Non-pigmented ciliary epithelial cell (primary cell): ENCODE measurements around the gene ZFYVE28.

ENCODE experiments used
- DNase-seq: peaks from one replicate; pipeline ENCODE4 v3.0.0-alpha.2; 2010; ENCODE audit warnings: low read depth

The ZFYVE28 gene

DNA sequence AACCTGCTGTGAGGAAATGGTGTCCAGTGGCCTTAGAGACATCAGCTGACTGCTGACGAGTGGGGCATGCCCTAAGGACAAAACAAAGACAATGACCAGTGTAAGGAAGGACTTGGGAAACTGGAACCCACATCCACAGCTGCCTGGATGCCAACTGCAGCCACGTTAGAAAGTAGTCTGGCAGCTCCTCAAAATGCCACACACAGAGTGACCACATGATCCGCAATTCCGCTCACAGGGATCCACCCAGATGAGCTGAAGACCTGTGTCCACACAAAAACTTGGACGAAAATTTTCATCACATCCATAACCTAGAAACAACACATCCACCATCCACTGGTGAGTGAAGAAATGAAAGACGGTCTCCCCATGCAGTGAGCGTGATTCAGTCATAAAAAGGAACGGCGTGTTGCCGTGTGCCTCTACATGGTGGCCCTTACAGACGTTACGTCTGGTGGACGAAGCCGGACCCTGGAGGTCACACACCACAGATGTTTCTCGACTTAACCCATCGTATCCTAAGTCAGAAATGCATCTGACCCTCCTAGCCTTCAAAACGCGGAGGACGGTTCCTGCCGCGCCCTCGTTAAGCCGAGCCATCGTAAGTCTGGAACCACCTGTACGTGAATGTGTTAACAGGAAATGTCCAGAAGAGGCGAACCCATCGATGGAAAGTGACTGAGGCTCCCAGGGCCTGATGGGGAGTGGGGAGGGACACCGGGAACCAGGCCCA lies 115.9 kb downstream of the ZFYVE28 start:
- no peak for DNase-seq

DNA sequence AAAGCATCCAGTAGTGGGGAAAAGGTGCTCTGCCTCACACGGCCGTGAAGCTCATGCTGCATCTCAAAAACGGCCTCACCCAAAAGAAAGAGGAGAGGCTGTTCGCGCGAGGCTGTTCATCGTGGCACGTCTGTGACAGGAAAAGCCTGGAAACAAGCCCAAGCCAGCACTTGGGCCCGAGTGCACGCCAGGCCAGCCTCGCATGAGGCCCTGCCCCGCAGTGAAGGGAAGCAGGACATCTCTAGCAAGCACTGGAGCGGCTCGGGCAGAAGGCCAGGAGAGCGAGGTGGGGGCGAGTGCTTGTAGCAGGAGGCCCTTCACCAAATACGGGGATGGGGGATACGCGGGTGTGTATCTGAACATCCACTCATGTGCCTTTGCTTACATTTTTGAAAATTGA lies 116.6 kb downstream of the ZFYVE28 start:
- no peak for DNase-seq

DNA sequence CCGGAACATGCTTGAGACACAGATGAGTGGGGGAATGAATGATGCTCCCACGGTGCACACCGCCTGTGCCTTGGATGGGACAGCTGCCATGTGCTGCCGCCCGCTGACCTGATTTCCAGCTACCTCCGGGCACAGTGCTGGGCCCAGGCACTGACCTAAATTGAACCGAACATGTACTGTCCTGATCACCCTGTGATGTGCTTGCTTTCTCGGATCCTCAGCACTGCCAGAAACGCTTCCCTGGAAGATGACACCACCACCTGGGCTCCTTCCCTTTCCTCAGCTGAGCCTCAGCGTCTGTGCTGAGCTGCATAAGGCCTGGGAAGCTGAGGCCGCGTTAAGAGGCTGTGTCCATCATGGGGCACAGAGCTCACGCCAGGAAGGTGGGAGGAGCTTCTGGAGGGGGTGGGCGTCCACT lies 117.2 kb downstream of the ZFYVE28 start:
- DNase-seq: no peak

DNA sequence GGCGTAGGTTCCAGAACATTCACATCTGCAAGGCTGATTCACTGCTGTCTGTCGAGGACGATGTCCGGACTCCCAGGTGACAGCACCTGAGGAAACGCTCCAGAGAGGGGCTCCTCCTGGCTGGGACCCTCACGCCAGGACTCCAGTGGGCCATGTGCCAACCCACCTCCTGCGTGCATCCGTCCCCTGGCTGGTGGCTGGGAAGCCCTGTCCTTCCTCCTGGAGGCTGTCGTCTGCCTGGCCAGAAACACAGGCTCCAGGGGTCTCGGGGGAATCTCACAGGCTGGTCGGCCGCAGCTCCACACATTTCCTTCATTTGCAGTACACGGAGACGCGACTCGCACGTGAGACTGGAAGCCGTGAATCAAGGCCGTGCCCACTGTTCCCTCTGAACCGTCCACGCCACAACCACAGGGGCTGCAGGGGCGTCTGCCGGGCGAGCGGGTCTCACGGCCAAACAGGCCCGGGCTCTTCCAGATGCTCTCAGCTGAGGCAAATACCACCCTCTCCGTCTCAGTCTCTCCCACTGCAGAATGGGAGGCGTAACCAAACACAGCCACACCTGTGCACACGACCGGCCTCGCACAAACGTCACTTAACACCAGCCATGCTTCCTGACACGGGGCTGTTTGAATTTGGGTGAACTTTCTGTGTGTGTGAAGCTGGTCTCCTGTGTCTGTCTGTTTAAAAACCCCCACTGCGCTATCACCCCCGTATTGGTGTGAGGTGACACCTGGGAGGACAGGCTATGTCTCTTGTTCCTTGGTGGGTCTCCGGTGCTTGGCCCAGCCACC lies 117.8 kb downstream of the ZFYVE28 start:
- no peak for DNase-seq

DNA sequence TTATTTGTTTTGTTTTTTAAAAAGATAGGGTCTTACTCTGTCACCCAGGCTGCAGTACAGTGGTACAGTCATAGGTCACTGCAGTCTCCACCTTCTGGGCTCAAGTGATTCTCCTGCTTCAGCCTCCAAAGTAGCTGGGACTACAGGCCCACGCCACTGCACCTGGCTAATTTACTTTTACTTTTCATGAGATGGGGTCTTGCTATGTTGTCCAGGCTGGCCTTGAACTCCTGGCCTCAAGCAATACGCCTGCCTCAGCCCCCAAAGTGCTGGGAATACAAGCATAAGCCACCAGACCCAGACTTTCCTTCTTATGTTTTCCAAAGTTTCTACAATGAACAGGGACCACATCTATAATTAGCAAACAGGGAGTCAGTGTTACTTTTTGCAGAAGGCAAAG lies 118.7 kb downstream of the ZFYVE28 start:
- DNase-seq: no peak

DNA sequence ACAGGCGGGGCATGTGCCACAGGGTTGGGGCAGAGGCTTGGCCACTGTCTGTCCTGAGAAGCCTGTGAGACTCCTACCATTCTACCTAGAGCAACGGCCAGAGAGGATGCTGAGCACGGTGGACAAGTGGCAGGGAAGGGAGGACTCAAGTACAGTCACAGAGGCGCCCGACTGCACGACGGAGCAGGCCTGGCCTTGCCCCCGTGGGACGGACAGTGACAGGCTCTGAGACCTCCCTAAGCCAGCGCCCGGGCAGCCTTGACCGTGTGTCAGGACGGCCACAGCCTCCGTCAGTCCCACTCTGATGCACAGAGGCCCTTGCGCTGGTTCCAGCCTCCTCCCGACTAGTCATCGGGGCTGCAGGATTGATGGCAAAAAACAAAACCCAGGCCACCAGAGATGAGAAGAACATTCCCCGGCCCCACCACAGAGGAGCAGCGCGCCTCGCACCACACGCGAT lies 119.9 kb downstream of the ZFYVE28 start:
- no peak for DNase-seq

DNA sequence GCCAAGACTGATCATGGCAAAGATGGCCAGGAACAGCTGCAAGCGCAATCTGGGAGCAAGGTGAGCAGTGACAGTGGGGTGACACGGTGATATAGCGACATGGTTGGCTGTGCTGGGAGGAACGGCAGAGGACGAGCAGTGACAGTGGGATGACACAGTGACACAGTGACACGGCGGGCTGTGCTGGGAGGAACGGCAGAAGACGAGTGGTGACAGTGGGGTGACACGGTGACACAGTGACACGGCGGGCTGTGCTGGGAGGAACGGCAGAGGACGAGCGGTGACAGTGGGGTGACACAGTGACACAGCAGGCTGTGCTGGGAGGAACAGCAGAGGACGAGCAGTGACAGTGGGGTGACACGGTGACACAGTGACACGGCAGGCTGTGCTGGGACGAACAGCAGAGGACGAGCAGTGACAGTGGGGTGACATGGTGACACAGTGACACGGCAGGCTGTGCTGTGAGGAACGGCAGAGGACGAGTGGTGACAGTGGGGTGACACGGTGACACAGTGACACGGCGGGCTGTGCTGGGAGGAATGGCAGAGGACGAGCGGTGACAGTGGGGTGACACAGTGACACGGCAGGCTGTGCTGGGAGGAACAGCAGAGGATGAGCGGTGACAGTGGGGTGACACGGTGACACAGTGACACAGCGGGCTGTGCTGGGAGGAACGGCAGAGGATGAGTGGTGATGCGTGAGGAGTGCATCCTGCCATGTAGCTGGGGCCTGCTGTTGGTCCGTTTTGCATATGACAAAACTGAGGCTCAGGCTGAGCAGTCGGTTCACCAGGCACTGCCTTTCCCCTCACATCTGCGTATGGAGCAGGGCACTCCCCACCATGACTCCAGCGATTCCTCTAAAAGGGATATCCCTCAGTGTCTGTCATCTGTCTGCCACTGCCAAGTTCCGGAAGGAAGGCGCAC lies 120.6 kb downstream of the ZFYVE28 start:
- no peak for DNase-seq

DNA sequence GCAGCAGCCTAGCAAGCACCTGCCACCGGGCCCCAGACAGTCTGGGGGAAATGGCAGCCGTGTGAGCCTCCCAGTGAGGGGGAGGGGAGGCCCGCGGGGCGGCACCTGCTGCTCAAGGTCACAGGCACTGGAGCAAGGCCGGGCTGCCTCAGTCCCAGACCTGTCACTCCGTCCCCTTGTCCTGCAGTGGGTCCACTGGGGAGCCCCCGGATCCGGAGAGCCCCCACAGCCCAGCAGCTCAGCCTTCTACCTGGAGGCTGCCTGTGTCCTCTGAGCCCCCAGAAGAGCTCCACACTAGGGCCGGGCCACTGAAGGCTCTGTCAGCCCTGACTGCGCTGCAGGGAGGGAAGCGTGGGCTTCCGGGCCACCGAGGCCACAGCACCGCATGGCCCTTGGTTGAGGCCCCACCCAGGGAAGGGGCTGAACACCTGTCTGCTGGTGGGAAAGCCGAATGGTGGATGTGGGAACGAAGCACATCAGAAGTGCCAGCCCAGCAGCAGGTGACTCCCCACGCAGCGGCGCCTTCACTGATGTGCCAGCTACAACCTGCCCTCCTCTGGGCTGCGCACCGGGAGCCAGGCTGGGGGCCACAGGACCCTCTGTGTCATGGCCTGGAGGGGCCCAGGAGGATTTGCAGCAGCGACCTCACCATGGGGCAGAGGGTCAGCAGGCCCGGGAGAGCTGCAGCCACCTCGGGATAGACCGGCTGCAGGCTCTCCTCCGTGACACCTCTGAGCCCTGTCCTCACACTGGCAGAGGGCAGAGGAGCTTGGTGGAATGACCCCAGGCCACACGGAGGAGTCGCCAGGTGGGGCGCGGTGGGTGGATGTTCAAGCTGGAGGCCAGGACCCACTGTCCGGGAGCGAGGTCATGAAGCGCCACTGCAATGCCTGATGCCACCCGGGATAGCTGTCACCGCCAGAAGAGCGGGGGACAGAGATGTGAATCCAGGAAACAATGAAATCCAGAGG lies 121.5 kb downstream of the ZFYVE28 start:
- no peak for DNase-seq

DNA sequence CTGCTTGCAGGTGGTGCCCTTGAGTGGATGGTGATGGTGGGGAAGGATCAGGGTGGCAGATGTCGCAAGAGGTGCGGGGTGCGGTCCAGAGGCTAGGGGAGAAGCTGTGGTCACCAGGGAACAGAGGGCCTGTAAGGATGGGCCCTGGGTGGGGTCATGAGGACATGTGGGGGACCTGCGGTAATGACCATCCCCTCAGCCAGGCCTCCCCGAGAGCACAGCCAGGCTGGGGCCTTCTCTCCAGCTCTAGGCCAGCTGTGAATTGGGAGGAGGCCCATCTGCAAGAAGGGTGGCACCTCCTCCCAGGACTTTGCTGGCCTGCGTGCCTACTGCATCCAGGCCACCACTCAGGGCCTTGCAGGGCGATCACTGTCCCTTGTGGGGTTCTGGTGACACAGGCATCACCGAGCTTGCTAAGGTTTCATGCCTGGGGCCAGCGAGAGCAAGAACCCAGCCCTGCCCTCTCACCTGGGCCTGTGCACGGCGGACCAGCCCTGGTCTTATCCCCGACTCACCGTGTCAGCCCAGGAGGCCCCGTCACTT lies 122.5 kb downstream of the ZFYVE28 start:
- DNase-seq: no peak

DNA sequence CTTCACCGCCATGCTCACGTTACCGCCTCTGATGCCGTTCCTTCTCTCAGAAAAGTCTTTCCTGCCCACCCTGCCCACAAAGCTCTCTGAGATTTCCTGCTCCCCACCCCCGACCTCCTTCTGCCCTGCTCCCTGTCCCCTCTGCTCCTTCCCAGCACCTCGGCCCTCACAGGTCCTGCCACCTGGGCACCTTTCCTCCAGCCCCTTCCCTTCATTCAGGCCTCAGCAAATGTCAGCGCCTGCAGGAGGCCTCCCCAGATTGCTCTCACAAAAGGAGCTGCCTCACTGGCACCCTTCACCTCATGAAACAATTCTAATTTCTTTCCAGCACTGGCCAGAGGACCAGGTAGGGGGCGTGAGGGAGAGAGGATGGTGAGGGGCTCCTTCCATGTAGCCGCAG lies 122.9 kb downstream of the ZFYVE28 start:
- no peak for DNase-seq

DNA sequence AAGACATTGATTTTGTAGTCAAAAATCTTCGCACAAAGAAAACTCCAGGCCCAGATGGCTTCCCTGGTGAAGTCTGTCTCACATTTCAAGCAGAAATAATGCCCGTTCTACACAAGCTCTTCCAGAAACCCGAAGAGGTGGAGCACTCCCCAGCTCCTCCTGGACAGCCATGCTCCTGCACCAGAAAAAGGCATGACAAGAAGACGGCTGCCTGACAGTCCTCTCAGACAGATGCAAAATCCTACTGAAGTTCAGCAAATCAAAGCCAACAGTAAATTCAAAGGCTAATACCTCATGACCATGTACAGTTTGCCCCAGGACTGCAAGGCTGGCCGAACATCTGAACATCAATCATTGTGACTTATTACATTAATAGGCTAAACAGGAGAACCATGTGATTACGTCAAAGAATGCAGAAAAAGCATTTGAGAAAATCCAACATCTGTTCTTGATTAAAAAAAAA lies 125.8 kb downstream of the ZFYVE28 start:
- no peak for DNase-seq

DNA sequence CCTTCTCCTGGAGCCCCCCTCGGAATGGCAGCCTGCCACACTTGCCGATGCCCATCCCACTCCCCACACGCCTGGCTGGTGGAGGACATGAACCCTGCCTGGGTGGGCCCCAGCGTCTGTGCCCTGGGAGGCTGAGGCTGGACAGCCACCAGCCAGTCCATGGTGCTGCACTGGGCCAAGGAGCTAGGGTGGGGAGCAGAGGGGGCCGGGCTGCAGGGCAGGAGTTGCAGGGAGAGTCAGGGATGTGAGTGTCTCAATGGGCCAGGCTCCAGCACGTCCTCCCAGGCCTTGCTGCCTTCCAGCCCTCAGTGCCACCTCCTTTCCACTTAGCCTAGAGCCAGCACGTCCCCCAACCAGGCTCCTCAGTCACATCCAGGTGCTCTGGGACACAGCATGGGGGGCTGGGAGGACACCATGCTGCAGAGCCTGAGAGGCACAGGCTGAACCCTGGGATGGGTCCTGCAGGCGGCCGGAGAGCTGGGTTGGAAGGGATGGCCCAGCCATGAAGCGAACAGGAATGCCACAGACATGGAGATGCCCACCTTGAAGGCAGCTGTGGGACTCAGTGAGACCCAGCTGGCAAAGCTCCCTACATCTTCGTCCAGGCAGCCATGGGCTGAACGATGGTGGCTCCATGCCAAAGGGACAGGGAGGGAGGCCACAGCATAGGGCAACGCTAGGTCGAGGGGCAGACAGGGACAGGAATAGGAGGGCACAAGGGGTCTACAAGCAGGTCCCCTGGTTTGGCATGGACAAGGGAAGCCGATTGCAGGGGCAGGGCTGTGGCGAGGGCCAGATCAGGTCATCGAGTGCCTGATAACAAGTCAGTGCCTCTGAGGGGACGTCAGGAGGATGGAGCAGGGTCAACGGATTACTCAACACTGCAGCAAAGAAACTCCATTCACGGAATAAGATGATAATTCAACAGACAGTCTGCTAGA lies 126.5 kb downstream of the ZFYVE28 start:
- DNase-seq: no peak

DNA sequence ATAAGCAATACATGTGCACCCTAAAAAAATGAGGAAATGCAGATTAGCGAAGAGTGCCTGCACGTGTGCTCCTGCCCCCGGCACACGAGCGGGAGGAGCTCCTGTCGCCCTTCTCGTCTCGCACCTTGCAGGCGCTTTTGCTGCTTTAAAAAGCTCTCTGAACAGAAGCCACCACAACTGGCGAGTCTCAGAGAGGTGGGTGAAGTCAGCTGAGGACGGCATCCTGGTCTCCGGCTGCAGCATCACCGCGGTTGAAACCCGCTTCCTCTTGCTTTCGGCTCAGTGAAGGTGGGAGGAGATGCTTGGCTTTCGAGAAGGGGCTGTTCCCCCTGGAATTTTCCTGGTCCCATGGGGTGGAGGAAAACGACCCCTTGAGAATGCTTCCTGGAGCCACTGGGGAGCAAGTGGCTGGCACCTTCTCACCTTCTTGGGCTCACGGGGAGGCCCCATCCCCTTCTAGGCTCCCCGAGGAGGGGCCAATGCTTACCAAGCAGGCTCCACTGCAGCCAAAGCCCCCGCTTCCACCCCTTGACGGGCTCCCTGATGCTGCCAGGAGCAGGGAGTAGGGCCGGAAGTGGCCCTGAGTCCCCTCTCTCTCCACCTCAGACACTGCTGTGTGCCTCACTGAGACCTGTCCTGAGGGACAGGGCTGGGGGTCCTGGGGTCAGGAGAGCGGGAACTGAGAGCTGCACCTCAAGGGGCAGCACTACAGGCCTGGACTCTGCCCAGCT lies 127.3 kb downstream of the ZFYVE28 start:
- no peak for DNase-seq

DNA sequence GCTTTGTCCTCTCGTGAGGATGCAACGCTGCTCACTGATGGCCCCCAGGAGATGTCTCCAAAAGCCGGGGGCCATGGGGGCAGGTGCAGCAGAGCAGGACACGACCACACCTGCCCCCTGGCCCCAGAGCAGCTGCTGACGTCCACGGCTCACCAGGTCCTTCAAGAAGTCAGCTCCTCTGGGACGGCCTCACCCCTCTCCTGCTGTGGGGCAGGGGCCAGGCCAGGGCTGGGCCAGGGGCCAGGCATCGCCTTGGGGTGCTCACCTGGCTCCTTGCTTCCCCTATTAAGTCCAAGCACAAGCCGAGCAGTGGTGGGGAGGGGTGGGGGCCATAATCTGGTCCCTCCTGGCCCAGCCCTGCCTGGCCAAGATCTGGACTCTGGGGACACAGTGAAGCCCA lies 128.0 kb downstream of the ZFYVE28 start:
- DNase-seq: no peak

DNA sequence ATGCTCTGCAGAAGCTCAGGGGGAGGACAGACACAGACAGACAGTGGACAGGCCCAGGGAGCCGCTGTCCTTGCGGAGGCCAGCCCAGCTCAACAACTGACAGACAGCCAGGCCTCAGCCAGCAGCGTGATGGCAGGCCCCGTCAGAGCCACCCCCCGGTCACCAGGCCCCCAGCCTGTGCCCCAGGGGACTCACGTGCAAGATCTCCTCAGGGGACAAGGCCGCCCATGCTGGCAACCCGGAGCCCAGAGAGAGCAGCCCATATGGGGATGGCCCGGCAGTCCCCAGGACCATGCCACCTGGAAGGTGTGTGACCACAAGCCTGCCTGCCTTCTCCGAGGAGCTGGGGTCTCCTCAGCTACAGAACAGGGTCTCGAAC lies 128.5 kb downstream of the ZFYVE28 start:
- no peak for DNase-seq

DNA sequence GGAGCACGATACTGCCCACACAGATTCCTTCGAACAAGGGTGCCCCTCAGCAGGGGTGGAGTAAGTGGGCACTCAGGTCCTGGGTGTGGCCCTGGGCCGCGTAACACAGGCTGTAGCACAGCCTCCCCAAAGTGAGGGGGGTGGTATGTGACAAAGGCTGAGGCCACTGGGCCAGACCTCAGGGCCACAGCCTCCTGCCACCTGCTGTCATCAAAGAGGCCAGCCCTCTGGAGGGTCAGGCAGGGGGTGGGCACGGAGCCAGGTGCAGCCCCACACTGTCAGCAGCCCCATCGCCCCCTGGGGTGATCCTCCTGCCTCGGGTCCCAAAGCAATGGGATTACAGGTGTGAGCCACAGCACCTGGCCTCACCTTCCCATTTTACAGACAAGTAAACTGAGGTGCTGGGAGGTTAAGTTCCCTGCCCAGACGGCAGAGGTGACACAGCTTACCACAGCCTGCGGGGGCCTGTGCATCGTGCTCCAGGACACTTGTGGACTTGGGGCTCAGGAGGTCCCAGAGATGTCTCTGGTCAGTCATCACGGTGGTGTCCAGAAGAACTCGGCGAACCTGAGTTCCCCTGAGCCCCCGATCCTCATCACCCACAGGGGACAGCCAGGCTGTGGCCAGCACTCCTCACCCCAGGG lies 129.0 kb downstream of the ZFYVE28 start:
- DNase-seq: no peak

DNA sequence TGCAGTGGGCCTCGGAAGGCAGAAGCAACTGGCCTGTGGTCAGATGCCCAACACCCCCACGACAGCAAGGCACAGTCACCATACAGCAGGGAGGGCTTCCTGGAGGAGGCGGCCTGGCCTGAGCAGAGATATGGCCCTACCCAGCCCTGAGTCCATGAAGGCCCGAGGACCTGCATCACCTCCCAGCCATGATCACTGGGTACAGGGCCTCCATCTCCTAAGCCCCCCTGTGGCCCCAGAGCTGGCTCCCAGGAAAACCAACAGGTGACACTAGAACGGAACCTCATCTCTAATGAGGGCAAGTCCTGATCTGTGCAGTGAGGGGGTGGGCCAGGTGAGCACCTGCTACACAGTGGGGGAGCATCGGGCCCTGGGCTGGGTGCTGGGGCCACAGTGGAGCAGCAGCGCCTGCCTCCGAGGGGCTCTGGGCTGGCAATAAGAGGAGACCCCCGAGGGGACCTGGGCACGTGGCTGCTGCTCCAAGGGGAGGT lies 130.3 kb downstream of the ZFYVE28 start:
- no peak for DNase-seq

DNA sequence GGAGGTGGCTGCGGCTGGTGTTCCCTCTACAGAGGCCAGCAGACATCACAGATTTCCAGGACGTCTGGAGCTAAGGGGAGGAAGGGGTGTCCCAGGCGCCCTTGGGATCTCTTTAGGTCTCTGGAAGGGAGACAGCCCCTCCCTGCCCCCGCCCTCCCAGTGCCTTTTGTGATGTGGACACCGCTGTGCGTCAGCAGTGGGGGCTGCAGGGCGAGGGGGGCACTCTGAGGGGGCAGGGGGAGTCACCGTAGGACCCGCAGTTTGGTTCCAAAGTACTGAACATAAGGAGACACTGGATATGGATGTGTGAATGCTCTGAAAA lies 130.9 kb downstream of the ZFYVE28 start:
- DNase-seq: no peak
